PC-9 (cell line): ENCODE data around the gene SLC7A8. TPM values are rescaled to one million over a fixed set of nuclear protein-coding genes. Genes with fewer than 3 reads are reported as not detected.

Source experiments
- BruUV-seq: library from RNA; stranded (reverse); fragments of 400-500 nt; replicated peaks from 2 replicates; lab custom pipeline; 2021; lab: Mats Ljungman, UMichigan
- CTCF ChIA-PET: fragments of 300-600 bp; sonication (Branson Sonifier 250); formaldehyde crosslinking; loops from one replicate; lab custom pipeline; 2022; ENCODE audit warnings: antibody characterized with exemption; lab: Charles Lee
- POLR2A ChIA-PET: fragments of 300-600 bp; sonication (Branson Sonifier 250); formaldehyde crosslinking; loops from one replicate; lab custom pipeline; 2022; ENCODE audit warnings: antibody characterized with exemption; ENCODE audit not compliant: unreplicated experiment; lab: Charles Lee
- DNase-seq, 2 experiments: peaks; one replicate each; pipeline versions ENCODE4 v3.0.0 to v3.0.0-alpha.2; 2015 to 2022; ENCODE audit warnings: mixed read lengths in 1 of 2
- H2AFZ ChIP-seq: fragments of 200-600 bp; sonication (generic); 2 replicates; pipeline ENCODE4 v1.8.1; 2017; ENCODE audit warnings: antibody characterized with exemption
- H3F3A ChIP-seq: fragments of 200-600 bp; sonication (generic); 2 replicates; pipeline ENCODE4 v1.8.1; 2017; ENCODE audit warnings: antibody characterized with exemption, mild to moderate bottlenecking, low read depth; ENCODE audit not compliant: insufficient read depth
- H3K27ac ChIP-seq: fragments of 200-600 bp; sonication (generic); 2 replicates; pipeline ENCODE4 v1.6.1; 2016; ENCODE audit warnings: mixed run types
- H3K27me3 ChIP-seq: fragments of 200-600 bp; sonication (generic); 2 replicates; pipeline ENCODE4 v1.6.1; 2016; ENCODE audit warnings: low read depth, mixed run types; ENCODE audit not compliant: insufficient read depth
- H3K36me3 ChIP-seq: fragments of 200-600 bp; sonication (generic); 2 replicates; pipeline ENCODE4 v1.6.1; 2016; ENCODE audit warnings: low read depth, mixed run types
- H3K4me1 ChIP-seq: fragments of 200-600 bp; sonication (generic); replicated peaks from 2 replicates; pipeline ENCODE4 v1.6.1; 2016; ENCODE audit warnings: mixed run types; ENCODE audit not compliant: insufficient read depth
- H3K4me2 ChIP-seq: fragments of 200-600 bp; sonication (generic); 2 replicates; pipeline ENCODE4 v1.6.1; 2017; ENCODE audit warnings: mixed run types
- H3K4me3 ChIP-seq: fragments of 200-600 bp; sonication (generic); 2 replicates; pipeline ENCODE4 v1.6.1; 2016; ENCODE audit warnings: mixed run types
- H3K79me2 ChIP-seq: fragments of 200-600 bp; sonication (generic); 2 replicates; pipeline ENCODE4 v1.6.1; 2017; ENCODE audit warnings: low read depth, mixed run types
- H3K9me2 ChIP-seq: fragments of 200-600 bp; sonication (generic); 2 replicates; pipeline ENCODE4 v1.8.1; 2017; ENCODE audit warnings: mild to moderate bottlenecking; ENCODE audit not compliant: insufficient read depth
- H3K9me3 ChIP-seq: fragments of 200-600 bp; sonication (generic); 2 replicates; pipeline ENCODE4 v1.8.1; 2016; ENCODE audit warnings: low read depth; ENCODE audit not compliant: insufficient read depth
- H4K20me1 ChIP-seq: fragments of 200-600 bp; sonication (generic); 2 replicates; pipeline ENCODE4 v1.8.1; 2017; ENCODE audit not compliant: insufficient read depth
- CTCF ChIP-seq: fragments of 200-600 bp; sonication (generic); conservative IDR thresholded peaks from 2 replicates; pipeline ENCODE4 v1.6.1; 2017; ENCODE audit warnings: mixed run types, antibody characterized with exemption, mild to moderate bottlenecking, moderate library complexity
- EZH2 ChIP-seq: fragments of 200-600 bp; sonication (generic); IDR thresholded peaks from 2 replicates; pipeline ENCODE4 v1.8.0; 2017; ENCODE audit warnings: antibody characterized with exemption, low read depth
- intact Hi-C: fragments of 100-400 bp; cut with micrococcal nuclease; formaldehyde crosslinking; loops from one replicate; pipeline ENCODE4 v1.10.0; 2022; ENCODE audit not compliant: unreplicated experiment
- total RNA-seq: library from RNA; stranded (reverse); gene quantifications from 2 replicates; pipeline ENCODE4 v1.2.3, GENCODE V29; 2021

SLC7A8 gene
- total RNA-seq, 1 experiment from 2014 or later, result 3.6 TPM

DNA sequence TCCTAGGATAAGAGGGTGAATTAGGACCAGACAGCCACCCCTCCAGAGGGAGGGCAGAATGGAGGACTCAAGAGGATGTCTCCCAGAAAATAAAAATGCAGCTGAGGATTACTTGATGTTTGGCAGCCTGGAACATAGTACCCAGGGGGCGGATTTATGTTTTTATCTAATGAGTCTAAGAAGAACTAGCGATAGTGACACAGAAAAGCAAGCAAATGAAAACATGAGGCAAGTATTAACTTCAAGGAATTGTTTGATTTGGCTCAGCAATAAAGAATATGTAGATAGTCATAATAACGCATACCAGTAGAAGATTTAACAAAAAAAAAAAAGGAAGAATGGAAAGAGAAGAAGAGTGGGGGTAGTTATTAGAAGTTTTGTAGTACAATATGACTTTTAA, 10.0 kb upstream of the SLC7A8 start:
- no peak overlapping the region for H3K27ac ChIP-seq
- no peak overlapping the region for H3K4me3 ChIP-seq
- H3K9me2 ChIP-seq, result no peaks in the 10 kb centered on the region
- intact Hi-C loops, result no loop called here
- no TSS peak for BruUV-seq
- no peaks in the 10 kb centered on the region for H3K36me3 ChIP-seq
- TF ChIP-seq EZH2 (no peak), CTCF (no peak)
- POLR2A ChIA-PET, result no interaction called here
- no peak overlapping the region for H2AFZ ChIP-seq
- no peaks in the 10 kb centered on the region for H3K27me3 ChIP-seq
- H3K9me3 ChIP-seq, result no peaks in the 10 kb centered on the region
- no peaks in the 10 kb centered on the region for H3K4me1 ChIP-seq
- no peaks in the 10 kb centered on the region for H4K20me1 ChIP-seq
- DNase-seq, result no peak
- no peaks in the 10 kb centered on the region for H3F3A ChIP-seq
- H3K79me2 ChIP-seq, result no peaks in the 10 kb centered on the region
- CTCF ChIA-PET, result no interaction called here
- H3K4me2 ChIP-seq, result no peak overlapping the region

DNA sequence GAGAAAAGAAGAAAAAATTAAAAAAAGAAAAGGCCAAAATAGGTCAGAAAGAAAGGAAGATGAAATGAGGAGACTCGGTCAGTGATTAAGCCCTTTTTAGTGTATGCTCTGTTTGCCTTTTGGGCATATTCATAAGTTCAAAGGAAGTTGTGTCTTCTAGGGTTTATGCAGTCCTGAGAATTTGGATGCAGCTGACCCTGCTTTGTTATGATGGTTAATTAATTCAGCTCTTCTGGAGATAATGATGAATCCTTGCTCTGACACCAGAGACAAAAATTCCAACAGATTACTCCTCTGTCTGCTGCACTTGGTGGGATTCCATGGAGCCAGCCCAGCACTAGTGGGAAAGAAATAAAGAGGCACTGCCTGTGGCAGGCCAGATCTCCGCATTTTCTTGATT, 4.5 kb upstream of the SLC7A8 start:
- Histone ChIP-seq H3F3A (no peaks in the 10 kb centered on the region), H3K4me3 (no peak overlapping the region), H3K4me1 (peaks cover 10% of the 10 kb centered on the region), H4K20me1 (no peaks in the 10 kb centered on the region), H3K36me3 (no peaks in the 10 kb centered on the region), H3K4me2 (no peak overlapping the region), H3K9me2 (no peaks in the 10 kb centered on the region), H3K27me3 (no peaks in the 10 kb centered on the region), H3K27ac (no peak overlapping the region), H2AFZ (no peak overlapping the region), H3K79me2 (no peaks in the 10 kb centered on the region), H3K9me3 (no peaks in the 10 kb centered on the region)
- no peak for DNase-seq
- BruUV-seq, result no TSS peak
- CTCF ChIA-PET, result interaction anchor here (0.6 to 1.4 kb wide), 2 partner anchors 67 to 72 kb away, joined by 3 to 15 read pairs; no protein-coding TSS in a partner anchor
- POLR2A ChIA-PET, result no interaction called here
- intact Hi-C loops, result loop anchor here (1.0 to 5.0 kb wide), 2 partner anchors 68 to 109 kb away; no protein-coding TSS in a partner anchor
- no peak for TF ChIP-seq EZH2
- no peak for TF ChIP-seq CTCF

- CTCF ChIA-PET, result interaction anchor here (0.6 to 1.4 kb wide), 2 partner anchors 67 to 73 kb away, joined by 3 to 15 read pairs; no protein-coding TSS in a partner anchor
- no TSS peak for BruUV-seq
These were observed 3.6 kb upstream of the SLC7A8 start for GRCh38 chr14:23186913-23187654.

More at GRCh38 chr14:23186913-23187654, 3.6 kb upstream of the SLC7A8 start:
- Histone ChIP-seq H3K27me3 (no peaks in the 10 kb centered on the region), H3K4me1 (peaks cover 10% of the 10 kb centered on the region), H3K36me3 (no peaks in the 10 kb centered on the region), H3K9me3 (no peaks in the 10 kb centered on the region), H3K4me2 (0 out of 2 replicates have a peak overlapping the region, but pooled peaks have one; percentile 11), H3K4me3 (no peak overlapping the region), H3F3A (no peaks in the 10 kb centered on the region), H3K27ac (no peak overlapping the region), H4K20me1 (no peaks in the 10 kb centered on the region), H2AFZ (no peak overlapping the region), H3K79me2 (no peaks in the 10 kb centered on the region), H3K9me2 (no peaks in the 10 kb centered on the region)
- TF ChIP-seq CTCF (peak; percentile 81), EZH2 (no peak)
- POLR2A ChIA-PET, result no interaction called here
- intact Hi-C loops, result loop anchor here (1.0 to 5.0 kb wide), 2 partner anchors 67 to 110 kb away; no protein-coding TSS in a partner anchor
- DNase-seq, result peak; percentile 20 to 41
